Islet precursor cell (in vitro differentiated cells): ENCODE measurements around the gene RASGRP4.
"Not testable (repeated sequence)": the region's sequence is repeated elsewhere in the genome, so short reads cannot be mapped to it uniquely, and the experiment has no call there.

Source experiments
- DNase-seq: peaks from one replicate; pipeline ENCODE4 v3.0.0-alpha.2; 2018

RASGRP4 gene

GRCh38 chr19:38412961-38413360, 13.1 kb downstream of the RASGRP4 start:
- DNase-seq = no peak

DNA sequence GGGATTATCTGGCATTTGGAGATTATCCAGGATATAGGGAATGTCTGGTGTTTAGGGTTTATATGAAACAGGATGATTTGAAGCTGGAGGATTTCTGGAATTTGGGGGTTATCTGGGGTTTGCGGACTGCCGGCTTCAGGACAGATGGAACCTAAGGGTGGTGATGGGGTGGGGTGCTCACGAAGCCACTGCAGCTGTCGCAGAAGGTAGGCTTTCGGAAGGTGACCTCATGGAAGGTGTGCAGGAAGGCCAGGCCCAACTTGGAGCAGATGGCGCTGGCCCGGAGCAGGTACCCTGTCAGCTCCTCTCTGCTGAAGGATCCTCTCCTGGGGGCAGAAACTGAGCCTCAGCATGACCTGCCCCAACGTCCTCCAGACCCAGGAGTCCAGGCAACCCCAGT, 13.5 kb downstream of the RASGRP4 start:
- no peak for DNase-seq

DNA sequence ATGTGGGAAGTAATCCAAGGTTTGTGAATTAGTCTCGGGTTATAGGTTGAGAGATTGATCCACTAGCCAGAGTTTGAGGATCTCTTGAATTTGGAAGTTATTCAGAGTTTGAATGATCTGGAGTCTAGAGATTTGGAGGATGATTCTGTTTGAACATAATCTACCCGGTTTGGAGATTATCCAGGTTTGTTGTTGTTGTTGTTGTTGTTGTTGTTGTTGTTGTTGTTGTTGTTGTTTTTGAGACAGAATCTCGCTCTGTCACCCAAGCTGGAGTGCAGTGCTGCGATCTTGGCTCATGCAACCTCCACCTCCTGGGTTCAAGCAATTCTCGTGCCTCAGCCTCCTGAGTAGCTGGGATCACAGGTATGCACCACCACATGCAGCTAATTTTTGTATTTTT, 14.1 kb downstream of the RASGRP4 start:
- not testable (repeated sequence) for DNase-seq

GRCh38 chr19:38411041-38411712, 14.8 kb downstream of the RASGRP4 start:
- DNase-seq = no peak

GRCh38 chr19:38410407-38410806, 15.6 kb downstream of the RASGRP4 start:
- not testable (repeated sequence) for DNase-seq

- no peak for DNase-seq
These were observed 16.3 kb downstream of the RASGRP4 start for GRCh38 chr19:38409631-38410133.

DNA sequence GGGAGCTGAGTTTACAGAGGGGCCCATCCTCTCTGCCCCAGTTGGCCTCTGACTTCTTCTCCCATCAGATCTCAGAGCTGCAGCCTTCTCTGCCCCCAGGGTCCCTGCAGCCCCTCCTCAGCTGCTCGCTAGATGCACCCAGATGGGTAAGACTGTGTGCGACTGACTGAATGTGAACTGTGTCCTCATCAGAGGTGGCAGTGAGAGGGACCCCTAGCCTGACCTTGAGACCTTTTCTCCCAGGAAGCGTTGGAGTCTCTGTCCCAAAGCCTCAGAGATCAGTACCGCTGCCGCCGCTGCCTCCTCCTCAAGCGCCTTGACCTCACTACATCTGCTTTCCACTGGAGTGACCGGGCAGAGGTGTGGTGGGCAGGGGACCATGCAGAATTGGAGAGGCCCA, 20.7 kb downstream of the RASGRP4 start:
- DNase-seq = no peak

DNA sequence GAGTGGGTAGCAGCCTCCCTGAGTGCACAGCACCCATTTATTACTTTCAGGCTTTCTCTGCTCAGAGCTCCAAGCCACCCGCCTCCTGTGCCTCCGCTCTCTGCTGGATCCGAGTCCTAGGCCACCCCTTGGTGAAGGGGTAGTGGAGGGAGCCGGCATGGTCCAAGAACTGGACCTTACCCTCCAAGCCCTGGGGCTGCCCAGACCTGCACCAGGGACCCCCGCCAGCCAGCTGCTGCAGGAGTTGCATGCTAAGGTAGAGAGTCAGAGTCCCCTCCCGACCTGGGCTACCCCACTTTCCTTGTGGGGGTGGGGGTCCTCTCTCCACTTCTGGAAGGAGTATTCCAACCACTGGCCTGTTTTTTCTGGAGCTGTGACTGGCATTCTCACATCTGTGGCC, 21.2 kb downstream of the RASGRP4 start:
- no peak for DNase-seq

- peak; percentile 99 for DNase-seq
These were observed 22.9 kb downstream of the RASGRP4 start, which contains the start of gene FAM98C for GRCh38 chr19:38402967-38403674. Gene FAM98C (plus strand): TSS chr19:38403093. CDS start chr19:38403154, 61 bp downstream.

GRCh38 chr19:38402623-38402966, 23.4 kb downstream of the RASGRP4 start:
- no peak for DNase-seq

DNA sequence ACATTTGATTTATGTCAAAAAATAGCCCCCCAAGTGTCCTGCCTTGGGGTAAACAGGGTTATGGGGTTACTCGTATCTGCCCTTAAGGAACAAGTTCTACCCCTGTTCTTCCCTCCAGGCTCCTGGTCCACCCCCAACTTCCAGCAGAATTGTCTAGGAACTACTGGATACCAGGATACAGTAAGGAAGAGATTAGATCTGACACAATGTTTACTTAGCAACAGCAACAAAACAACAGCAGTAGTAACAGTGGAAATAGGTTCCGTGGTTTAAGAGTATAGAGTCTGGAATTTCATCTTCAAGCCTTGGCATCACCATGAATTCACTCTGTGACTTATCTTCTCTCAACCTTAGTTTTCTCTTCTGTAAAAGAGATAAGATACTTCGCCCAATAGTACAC, 24.9 kb downstream of the RASGRP4 start:
- peak; percentile 50 for DNase-seq

- no peak for DNase-seq
These were observed 25.7 kb downstream of the RASGRP4 start for GRCh38 chr19:38400361-38400760.

- no peak for DNase-seq
These were observed 26.5 kb downstream of the RASGRP4 start for GRCh38 chr19:38399537-38399936.

- no peak for DNase-seq
These were observed 26.9 kb downstream of the RASGRP4 start for GRCh38 chr19:38399081-38399480.

GRCh38 chr19:38395381-38396114, 30.5 kb downstream of the RASGRP4 start:
- DNase-seq = no peak

GRCh38 chr19:38394488-38394887, 31.5 kb downstream of the RASGRP4 start:
- peak; percentile 88 for DNase-seq

GRCh38 chr19:38392707-38393308, 33.2 kb downstream of the RASGRP4 start:
- no peak for DNase-seq

- no peak for DNase-seq
These were observed 34.0 kb downstream of the RASGRP4 start for GRCh38 chr19:38391911-38392464.

DNA sequence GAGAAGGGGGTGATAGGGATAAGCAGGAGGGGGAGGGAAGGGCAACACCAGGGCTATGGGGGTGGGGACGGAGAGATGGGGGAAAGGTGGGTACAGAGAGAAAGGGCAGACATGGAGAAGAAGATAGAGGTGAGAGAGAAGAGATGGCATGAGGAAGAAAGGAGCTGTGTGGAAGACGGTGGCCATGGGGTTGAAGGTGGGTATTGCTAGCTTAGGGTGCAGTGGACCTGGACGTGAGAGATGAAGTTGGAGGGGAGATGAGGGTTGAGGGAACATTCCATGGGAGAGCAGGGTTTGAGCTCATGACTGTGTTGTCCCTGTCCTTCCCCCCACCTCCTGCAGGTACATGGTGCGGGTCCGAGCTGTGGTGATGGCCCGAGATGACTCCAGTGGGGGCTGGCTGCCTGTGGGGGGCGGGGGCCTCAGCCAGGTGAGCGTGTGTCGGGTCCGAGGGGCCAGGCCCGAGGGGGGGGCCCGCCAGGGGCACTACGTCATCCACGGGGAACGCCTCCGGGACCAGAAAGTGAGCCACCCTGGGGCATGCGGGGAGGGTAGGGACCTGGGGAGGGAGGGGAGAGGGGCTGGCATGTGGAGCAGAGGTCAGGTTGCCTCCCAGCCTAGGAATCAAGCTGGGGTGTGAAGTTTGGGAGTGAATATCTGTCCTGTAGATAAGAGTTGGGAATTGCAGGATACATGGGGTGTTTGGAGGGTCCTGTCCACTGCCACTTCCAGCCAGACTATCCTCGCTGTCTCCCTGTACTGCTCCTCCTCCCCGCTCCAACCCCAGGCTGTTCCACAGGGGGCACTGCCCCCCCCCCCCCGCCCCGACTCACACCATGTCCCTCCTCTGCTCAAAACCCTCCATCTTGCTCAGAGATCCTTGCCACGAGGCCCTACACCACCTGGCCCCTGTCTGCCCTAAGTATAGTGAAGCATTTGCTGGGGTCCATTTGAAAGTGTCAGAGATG, 35.8 kb downstream of the RASGRP4 start:
- DNase-seq = no peak

GRCh38 chr19:38389101-38389925, 36.7 kb downstream of the RASGRP4 start:
- DNase-seq = peak; percentile 77
